ENCODE data around the gene CLPTM1L.

GRCh38 chr5:1363160-1363559, 18.3 kb upstream of the CLPTM1L start:
- TF ChIP-seq YY1 (IDR thresholded peaks at IDR 0.05; ENCODE audit: insufficient read depth, insufficient read length) (no peak), ZNF274 (IDR thresholded peaks at IDR 0.05; ENCODE audit: low read depth, low read length) (no peak)

All from NT2/D1 (cell line).